Neuron (in vitro differentiated cells): ENCODE results near the gene DDX17.
A peak's percentile ranks its signal among the peaks of the same experiment; 100 is the strongest.

Experiments used
- H2AFZ ChIP-seq: one replicate; pipeline ENCODE4 v1.6.1; 2013; ENCODE audit warnings: low read depth, mild to moderate bottlenecking, inconsistent platforms, low read length, moderate library complexity
- H3K27me3 ChIP-seq: one replicate; pipeline ENCODE4 v1.6.1; 2013; ENCODE audit warnings: low read length; ENCODE audit not compliant: insufficient read depth
- H3K36me3 ChIP-seq: one replicate; pipeline ENCODE4 v1.6.1; 2013; ENCODE audit warnings: low read length; ENCODE audit not compliant: insufficient read depth
- H3K4me1 ChIP-seq: one replicate; pipeline ENCODE4 v1.6.1; 2013; ENCODE audit warnings: low read length; ENCODE audit not compliant: insufficient read depth
- H3K4me3 ChIP-seq: 2 replicates; pipeline ENCODE4 v1.5.1; 2013; ENCODE audit warnings: mild to moderate bottlenecking, low read length, moderate library complexity
- H3K9me3 ChIP-seq: one replicate; pipeline ENCODE4 v1.6.1; 2013; ENCODE audit warnings: low read length

Gene DDX17

GRCh38 chr22:38505541-38506117 is 482 bp downstream of the DDX17 start:
- H3K9me3 ChIP-seq = no peaks in the 10 kb centered on the region
- H2AFZ ChIP-seq = no peak overlapping the region
- H3K36me3 ChIP-seq = peaks cover 42% of the 10 kb centered on the region
- no peaks in the 10 kb centered on the region for H3K27me3 ChIP-seq
- peaks cover 26% of the 10 kb centered on the region for H3K4me1 ChIP-seq
- peak overlapping the region; percentile 96 for H3K4me3 ChIP-seq

GRCh38 chr22:38504731-38505540 is 1.2 kb downstream of the DDX17 start:
- no peaks in the 10 kb centered on the region for H3K9me3 ChIP-seq
- H3K4me1 ChIP-seq = peaks cover 26% of the 10 kb centered on the region
- no peaks in the 10 kb centered on the region for H3K27me3 ChIP-seq
- peak overlapping the region; percentile 96 for H3K4me3 ChIP-seq
- H3K36me3 ChIP-seq = peaks cover 47% of the 10 kb centered on the region
- no peak overlapping the region for H2AFZ ChIP-seq

DNA sequence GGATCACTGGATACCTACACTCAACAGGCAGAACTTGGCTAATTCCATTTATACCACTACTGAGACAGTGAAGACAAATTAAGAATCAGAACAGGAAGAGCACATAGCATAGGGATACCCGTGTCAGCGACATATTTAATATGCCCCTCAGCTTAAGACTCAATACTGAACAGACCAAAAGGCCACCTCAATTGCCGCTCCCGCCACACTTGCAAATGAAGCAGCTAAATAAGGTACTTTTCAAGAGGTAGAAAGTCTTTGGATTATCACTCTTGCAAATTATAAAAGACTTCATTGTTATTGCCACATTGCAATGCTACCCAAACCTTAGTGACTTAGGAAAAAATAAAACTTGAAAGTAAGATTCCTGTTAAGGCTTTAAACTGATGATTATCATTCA is 3.1 kb downstream of the DDX17 start:
- Histone ChIP-seq H3K4me3 (peak overlapping the region; percentile 96), H3K4me1 (peaks cover 26% of the 10 kb centered on the region), H2AFZ (no peak overlapping the region), H3K9me3 (no peaks in the 10 kb centered on the region), H3K36me3 (peaks cover 66% of the 10 kb centered on the region), H3K27me3 (no peaks in the 10 kb centered on the region)

- H2AFZ ChIP-seq = no peak overlapping the region
- H3K4me1 ChIP-seq = peaks cover 26% of the 10 kb centered on the region
- peaks cover 76% of the 10 kb centered on the region for H3K36me3 ChIP-seq
- H3K4me3 ChIP-seq = peak overlapping the region; percentile 96
- H3K9me3 ChIP-seq = no peaks in the 10 kb centered on the region
- no peaks in the 10 kb centered on the region for H3K27me3 ChIP-seq
These were observed 4.1 kb downstream of the DDX17 start for GRCh38 chr22:38501797-38502672.

- peaks cover 5% of the 10 kb centered on the region for H3K4me1 ChIP-seq
- no peaks in the 10 kb centered on the region for H3K27me3 ChIP-seq
- H3K4me3 ChIP-seq = no peak overlapping the region
- H3K36me3 ChIP-seq = peaks cover 94% of the 10 kb centered on the region
- no peak overlapping the region for H2AFZ ChIP-seq
- no peaks in the 10 kb centered on the region for H3K9me3 ChIP-seq
These were observed 8.2 kb downstream of the DDX17 start for GRCh38 chr22:38497869-38498268.

GRCh38 chr22:38494939-38495338 is 11.2 kb downstream of the DDX17 start:
- Histone ChIP-seq H3K9me3 (no peaks in the 10 kb centered on the region), H3K36me3 (peaks cover 95% of the 10 kb centered on the region), H3K4me3 (no peak overlapping the region), H3K27me3 (no peaks in the 10 kb centered on the region), H3K4me1 (no peaks in the 10 kb centered on the region), H2AFZ (no peak overlapping the region)

DNA sequence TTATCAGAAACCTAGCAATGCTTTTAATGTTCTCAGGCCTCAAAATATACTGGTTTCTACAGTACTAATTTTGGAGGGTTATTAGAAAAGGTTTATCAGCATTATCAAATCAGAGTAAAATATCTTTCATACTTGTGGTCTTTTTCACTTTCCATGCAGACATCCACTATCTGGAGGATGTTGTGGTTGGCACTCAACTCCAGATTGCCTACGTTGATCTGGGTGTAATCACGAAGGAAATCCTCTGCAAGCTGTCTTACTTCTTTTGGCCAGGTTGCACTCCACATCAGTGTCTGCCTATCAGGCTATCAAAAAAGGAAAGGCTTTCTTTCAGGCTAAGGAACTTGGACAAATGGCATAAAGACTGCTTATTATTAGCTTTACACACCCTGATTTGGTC is 11.6 kb downstream of the DDX17 start:
- H3K9me3 ChIP-seq = no peaks in the 10 kb centered on the region
- H3K4me3 ChIP-seq = no peak overlapping the region
- H3K4me1 ChIP-seq = no peaks in the 10 kb centered on the region
- H3K36me3 ChIP-seq = peaks cover 95% of the 10 kb centered on the region
- H3K27me3 ChIP-seq = no peaks in the 10 kb centered on the region
- H2AFZ ChIP-seq = no peak overlapping the region

DNA sequence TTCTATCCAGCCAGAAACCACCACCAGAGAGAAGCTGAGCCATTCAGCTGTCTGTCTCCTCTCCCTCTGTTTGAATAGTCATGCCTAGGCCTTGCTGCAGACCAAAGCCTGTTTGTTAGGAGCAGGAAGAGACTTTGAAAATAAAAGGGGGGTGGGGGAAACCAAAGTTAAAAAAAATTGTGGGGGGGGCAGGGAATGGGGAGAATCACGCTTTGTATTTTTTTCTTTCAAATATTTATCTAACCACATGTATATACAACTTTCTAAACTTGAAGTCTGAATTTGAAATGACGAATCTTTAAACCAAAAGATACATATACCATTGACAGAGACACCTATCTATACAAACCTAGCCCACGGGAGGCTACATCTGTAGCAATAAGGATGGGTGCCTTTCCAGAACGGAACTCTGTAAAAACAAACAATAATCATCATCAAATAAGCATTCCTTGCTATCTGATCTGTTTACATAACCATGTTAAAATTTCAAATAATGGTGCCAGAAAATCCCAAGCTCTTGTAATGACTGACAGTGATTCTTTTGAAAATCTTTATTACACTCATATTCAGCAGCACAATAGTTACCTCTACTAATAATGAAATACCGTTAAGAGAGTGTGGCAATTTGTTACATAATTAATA is 14.3 kb downstream of the DDX17 start:
- H3K9me3 ChIP-seq = no peaks in the 10 kb centered on the region
- H3K4me1 ChIP-seq = no peaks in the 10 kb centered on the region
- no peak overlapping the region for H2AFZ ChIP-seq
- H3K27me3 ChIP-seq = no peaks in the 10 kb centered on the region
- H3K4me3 ChIP-seq = no peak overlapping the region
- H3K36me3 ChIP-seq = peaks cover 93% of the 10 kb centered on the region

GRCh38 chr22:38490915-38491314 is 15.2 kb downstream of the DDX17 start:
- H3K4me1 ChIP-seq = no peaks in the 10 kb centered on the region
- no peak overlapping the region for H3K4me3 ChIP-seq
- H3K36me3 ChIP-seq = peaks cover 93% of the 10 kb centered on the region
- no peaks in the 10 kb centered on the region for H3K27me3 ChIP-seq
- no peaks in the 10 kb centered on the region for H3K9me3 ChIP-seq
- no peak overlapping the region for H2AFZ ChIP-seq

DNA sequence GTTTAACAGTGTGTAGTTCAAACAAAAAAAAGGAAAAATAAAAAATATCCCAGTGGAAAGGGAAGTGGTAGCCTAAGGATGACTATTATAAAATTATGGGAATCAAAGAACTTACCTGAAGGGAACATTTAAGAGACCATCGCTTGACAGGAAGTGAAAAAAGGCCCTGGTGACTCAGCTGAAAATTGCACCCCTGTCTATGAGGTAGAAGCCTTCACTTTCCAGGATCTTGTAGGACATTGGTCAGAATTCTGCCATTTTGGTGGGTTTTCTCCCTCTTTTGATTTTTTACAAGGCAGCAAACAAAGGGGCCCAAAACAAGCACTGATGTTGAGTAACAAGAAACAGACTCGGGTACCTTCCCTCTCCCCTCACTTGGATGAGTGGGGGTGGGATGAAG is 15.6 kb downstream of the DDX17 start:
- H3K4me1 ChIP-seq = no peaks in the 10 kb centered on the region
- H3K27me3 ChIP-seq = no peaks in the 10 kb centered on the region
- peaks cover 92% of the 10 kb centered on the region for H3K36me3 ChIP-seq

GRCh38 chr22:38489561-38490145 is 16.5 kb downstream of the DDX17 start:
- no peak overlapping the region for H3K4me3 ChIP-seq
- H3K27me3 ChIP-seq = no peaks in the 10 kb centered on the region
- no peaks in the 10 kb centered on the region for H3K4me1 ChIP-seq
- no peaks in the 10 kb centered on the region for H3K9me3 ChIP-seq
- no peak overlapping the region for H2AFZ ChIP-seq
- peaks cover 93% of the 10 kb centered on the region for H3K36me3 ChIP-seq

More for the DNA sequence above, 15.6 kb downstream of the DDX17 start:
- no peak overlapping the region for H2AFZ ChIP-seq
- no peaks in the 10 kb centered on the region for H3K9me3 ChIP-seq
- no peak overlapping the region for H3K4me3 ChIP-seq

- Histone ChIP-seq H2AFZ (no peak overlapping the region), H3K4me3 (no peak overlapping the region), H3K36me3 (peaks cover 93% of the 10 kb centered on the region), H3K4me1 (no peaks in the 10 kb centered on the region), H3K27me3 (no peaks in the 10 kb centered on the region), H3K9me3 (no peaks in the 10 kb centered on the region)
These were observed 17.0 kb downstream of the DDX17 start for GRCh38 chr22:38489142-38489541.
